ENCODE results near the gene GOLGA6L10.
"Not testable (repeated sequence)": the region's sequence is repeated elsewhere in the genome, so short reads cannot be mapped to it uniquely, and the experiment has no call there.

DNA sequence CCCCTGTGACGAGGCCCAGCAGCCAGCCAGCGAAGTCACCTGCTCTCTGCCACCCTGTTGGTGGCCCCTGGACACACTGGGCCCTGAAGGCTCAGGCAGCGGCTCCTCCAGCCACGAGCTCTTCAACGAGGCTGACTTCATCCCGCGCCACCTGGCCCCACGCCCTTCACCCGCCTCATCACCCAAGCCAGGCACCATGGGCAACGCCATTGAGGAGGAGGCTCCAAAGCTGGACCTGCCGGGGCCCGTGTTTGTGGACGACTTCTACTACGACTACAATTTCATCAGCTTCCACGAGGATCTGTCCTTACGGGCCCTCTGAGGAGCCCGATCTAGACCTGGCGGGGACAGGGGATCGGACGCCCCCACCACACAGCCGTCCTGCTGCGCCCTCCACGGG lies 22.4 kb downstream of the GOLGA6L10 start:
- TF ChIP-seq CTCF (IDR thresholded peaks at IDR 0.05; ENCODE audit: insufficient read depth, low read length, poor library complexity, severe bottlenecking); EZH2phosphoT487 (conservative IDR thresholded peaks at IDR 0.05; ENCODE audit: low read length): not testable (repeated sequence)
